ENCODE measurements around the gene ANGPTL2.

ANGPTL2 gene

GRCh38 chr9:127067603-127068220 lies 54.7 kb downstream of the ANGPTL2 start:
- no peak for DNase-seq

- DNase-seq, result no peak
Measured at GRCh38 chr9:127066851-127067136, 55.6 kb downstream of the ANGPTL2 start.

- DNase-seq, result no peak
Measured at GRCh38 chr9:127066060-127066850, 56.2 kb downstream of the ANGPTL2 start.

GRCh38 chr9:127065592-127065991 lies 56.8 kb downstream of the ANGPTL2 start:
- DNase-seq, result no peak

- DNase-seq, result no peak
Measured at GRCh38 chr9:127064335-127064734, 58.1 kb downstream of the ANGPTL2 start.

- no peak for DNase-seq
Measured at GRCh38 chr9:127061411-127061810, 61.0 kb downstream of the ANGPTL2 start.

GRCh38 chr9:127059765-127060361 lies 62.6 kb downstream of the ANGPTL2 start:
- no peak for DNase-seq

GRCh38 chr9:127059030-127059429 lies 63.4 kb downstream of the ANGPTL2 start:
- no peak for DNase-seq

GRCh38 chr9:127058645-127059021 lies 63.8 kb downstream of the ANGPTL2 start:
- DNase-seq, result no peak

GRCh38 chr9:127058011-127058644 lies 64.3 kb downstream of the ANGPTL2 start:
- no peak for DNase-seq

- DNase-seq, result no peak
Measured at GRCh38 chr9:127056446-127056845, 66.0 kb downstream of the ANGPTL2 start.

- no peak for DNase-seq
Measured at GRCh38 chr9:127055745-127056402, 66.6 kb downstream of the ANGPTL2 start.

GRCh38 chr9:127053960-127054359 lies 68.5 kb downstream of the ANGPTL2 start:
- no peak for DNase-seq

- DNase-seq, result no peak
Measured at GRCh38 chr9:127053057-127053821, 69.2 kb downstream of the ANGPTL2 start.

- no peak for DNase-seq
Measured at GRCh38 chr9:127051881-127052595, 70.4 kb downstream of the ANGPTL2 start.

GRCh38 chr9:127050591-127051001 lies 71.8 kb downstream of the ANGPTL2 start:
- DNase-seq, result no peak

GRCh38 chr9:127050152-127050551 lies 72.3 kb downstream of the ANGPTL2 start:
- DNase-seq, result no peak

GRCh38 chr9:127049581-127049980 lies 72.9 kb downstream of the ANGPTL2 start:
- DNase-seq, result no peak

- peak; percentile 40 for DNase-seq
Measured at GRCh38 chr9:127049044-127049443, 73.4 kb downstream of the ANGPTL2 start.

GRCh38 chr9:127047971-127048370 lies 74.5 kb downstream of the ANGPTL2 start:
- DNase-seq, result no peak

- no peak for DNase-seq
Measured at GRCh38 chr9:127045148-127045547, 77.3 kb downstream of the ANGPTL2 start.

GRCh38 chr9:127039492-127039891 lies 82.9 kb downstream of the ANGPTL2 start:
- DNase-seq, result no peak

Data from DMS53 (cell line).